ENCODE measurements around the gene UNC45A. TPM values are rescaled to one million over a fixed set of nuclear protein-coding genes. Genes with fewer than 3 reads are reported as not detected.

UNC45A gene
- total and polyA plus RNA-seq, 2 of the 13 experiments (the other 11 are each of a cell fraction or from before 2014, with no cell fraction given) = 33.8 to 39.7 TPM

- TF ChIP-seq ZSCAN20 (CRISPR knock-in tag; IDR thresholded peaks at IDR 0.05; ENCODE audit: borderline replicate concordance) (peak; percentile 66; the same call in 1 of the 2 replicates), ZNF446 (CRISPR knock-in tag; IDR thresholded peaks at IDR 0.05) (peak; percentile 45), YEATS2 (CRISPR knock-in tag; IDR thresholded peaks at IDR 0.05; ENCODE audit: borderline replicate concordance) (peak; percentile 76), ZZZ3 (CRISPR knock-in tag; IDR thresholded peaks at IDR 0.05; ENCODE audit: borderline replicate concordance) (no peak), ZNF17 (CRISPR knock-in tag; IDR thresholded peaks at IDR 0.05) (0 out of 2 replicates have a peak, but pooled peaks have one; percentile 48), HMGXB4 (CRISPR knock-in tag; IDR thresholded peaks at IDR 0.05; ENCODE audit: borderline replicate concordance in 1 of 2, low read depth in 1 of 2) (peak in 1 of 2 experiments; percentile 56; a peak in 1 of 4 replicates), RERE (CRISPR knock-in tag; IDR thresholded peaks at IDR 0.05; ENCODE audit: low read depth) (no peak), ZNF780A (CRISPR knock-in tag; IDR thresholded peaks at IDR 0.05) (no peak), FIP1L1 (IDR thresholded peaks at IDR 0.05; ENCODE audit: borderline replicate concordance, insufficient read depth, low read depth, low read length) (no peak), ZBTB33 (CRISPR knock-in tag; IDR thresholded peaks at IDR 0.05) (0 out of 2 replicates have a peak, but pooled peaks have one; percentile 4), MYNN (CRISPR knock-in tag; IDR thresholded peaks at IDR 0.05; ENCODE audit: low read depth) (peak; percentile 56; the same call in 1 of the 2 replicates), ZFP1 (CRISPR knock-in tag; IDR thresholded peaks at IDR 0.05) (no peak), SETDB1 (CRISPR knock-in tag; IDR thresholded peaks at IDR 0.05; ENCODE audit: borderline replicate concordance) (no peak), RAD21 (CRISPR knock-in tag; IDR thresholded peaks at IDR 0.05) (0 out of 2 replicates have a peak, but pooled peaks have one; percentile 9), ZNF333 (CRISPR knock-in tag; IDR thresholded peaks at IDR 0.05; ENCODE audit: borderline replicate concordance) (no peak), ZNF569 (CRISPR knock-in tag; IDR thresholded peaks at IDR 0.05; ENCODE audit: borderline replicate concordance) (no peak; the same call in 1 of the 2 replicates)
Measured at GRCh38 chr15:90954712-90955623, 19.9 kb downstream of the UNC45A start, which contains the start of gene RCCD1 (continued).

Data from HepG2 (cell line).